NB4 (cell line): ENCODE measurements around the gene IGF1.

Source experiments
- CTCF ChIP-seq: IDR thresholded peaks from one replicate; pipeline ENCODE4 v1.5.1; 2012; ENCODE audit warnings: low read depth, low read length
- POLR2A ChIP-seq: IDR thresholded peaks from 2 replicates; pipeline ENCODE4 v1.6.1; 2011; ENCODE audit warnings: mild to moderate bottlenecking; ENCODE audit not compliant: insufficient read length; ENCODE audit errors: extremely low read depth

DNA sequence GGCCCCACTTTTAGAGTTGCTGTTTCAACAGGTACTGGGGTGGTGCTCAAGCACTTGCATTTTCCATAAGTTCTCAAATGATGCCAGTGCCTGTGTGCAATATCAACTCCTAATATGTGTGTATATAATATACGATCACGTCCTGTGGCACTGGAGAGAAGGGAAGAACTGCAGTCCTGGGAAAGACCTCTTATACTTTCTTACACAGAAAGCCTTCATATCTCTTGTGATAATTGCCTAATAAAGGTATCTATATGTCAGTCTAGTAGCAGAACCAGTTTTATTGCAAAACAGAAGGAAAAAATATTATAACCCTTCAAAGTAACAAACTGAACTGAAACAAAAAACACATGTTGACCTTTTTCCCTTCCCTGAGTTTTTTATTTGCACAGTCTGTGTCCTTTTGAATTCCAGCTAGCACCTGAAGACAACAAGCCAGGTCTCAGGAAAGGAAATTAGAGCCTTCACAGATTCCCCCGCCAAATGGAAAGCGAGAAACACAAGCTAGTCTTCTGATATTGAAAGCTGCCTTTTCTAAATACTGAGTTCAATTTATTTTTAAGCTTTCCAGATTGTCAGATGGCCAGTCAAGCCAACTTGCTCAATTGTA lies 44.4 kb downstream of the IGF1 start:
- TF ChIP-seq CTCF (no peak), POLR2A (no peak)
